Activated T-helper 1 cell treated with anti-CD3 and anti-CD28 coated beads, Interleukin-2, amount 50 U/mL, for 16 hours (primary cell): Measurements from ENCODE around the gene STS.
"Not testable (repeated sequence)": the region's sequence is repeated elsewhere in the genome, so short reads cannot be mapped to it uniquely, and the experiment has no call there.

Experiments
- DNase-seq, 2 donors: peaks; one replicate each; pipeline ENCODE4 v3.0.0-alpha.2; 2020; ENCODE audit warnings: low read depth in 1 of 2, low spot score in 1 of 2

STS gene

GRCh38 chrX:7178859-7179258, 31.3 kb downstream of the STS start:
- not testable (repeated sequence) for DNase-seq

GRCh38 chrX:7179446-7179845, 31.9 kb downstream of the STS start:
- DNase-seq: no peak

- no peak for DNase-seq
Observed at GRCh38 chrX:7184816-7185215, 37.3 kb downstream of the STS start.

GRCh38 chrX:7188672-7189071, 41.2 kb downstream of the STS start:
- no peak for DNase-seq

GRCh38 chrX:7190157-7190556, 42.6 kb downstream of the STS start:
- DNase-seq: no peak

- no peak for DNase-seq
Observed at GRCh38 chrX:7191681-7192110, 44.2 kb downstream of the STS start.

- DNase-seq: no peak
Observed at GRCh38 chrX:7192871-7193270, 45.4 kb downstream of the STS start.

GRCh38 chrX:7194606-7195005, 47.1 kb downstream of the STS start:
- no peak for DNase-seq
